HG03045 (cell line): ENCODE results near the gene HRH1.
"Not testable (repeated sequence)": the region's sequence is repeated elsewhere in the genome, so short reads cannot be mapped to it uniquely, and the experiment has no call there.

Experiments used
- ATAC-seq: cut with Tn5 transposase; IDR thresholded peaks from one replicate; pipeline ENCODE4 v1.9.1; 2021; ENCODE audit warnings: mild to moderate bottlenecking, moderate library complexity; ENCODE audit not compliant: unreplicated experiment

HRH1 gene

GRCh38 chr3:11238880-11239279 is 84.6 kb downstream of the HRH1 start:
- no peak for ATAC-seq

- ATAC-seq: no peak
These were observed 85.5 kb downstream of the HRH1 start for GRCh38 chr3:11239796-11240195.

- ATAC-seq: no peak
These were observed 86.2 kb downstream of the HRH1 start for GRCh38 chr3:11240496-11240895.

- ATAC-seq: no peak
These were observed 89.9 kb downstream of the HRH1 start for GRCh38 chr3:11244121-11244677.

- no peak for ATAC-seq
These were observed 91.0 kb downstream of the HRH1 start for GRCh38 chr3:11245276-11245675.

GRCh38 chr3:11245827-11246662 is 91.8 kb downstream of the HRH1 start:
- no peak for ATAC-seq

GRCh38 chr3:11246663-11246970 is 92.3 kb downstream of the HRH1 start:
- no peak for ATAC-seq

- no peak for ATAC-seq
These were observed 93.1 kb downstream of the HRH1 start for GRCh38 chr3:11247362-11247761.

GRCh38 chr3:11248596-11248995 is 94.3 kb downstream of the HRH1 start:
- ATAC-seq: no peak

- no peak for ATAC-seq
These were observed 96.9 kb downstream of the HRH1 start for GRCh38 chr3:11250902-11251806.

GRCh38 chr3:11251807-11252176 is 97.5 kb downstream of the HRH1 start:
- no peak for ATAC-seq

- ATAC-seq: no peak
These were observed 100.6 kb downstream of the HRH1 start for GRCh38 chr3:11254876-11255275.

- ATAC-seq: not testable (repeated sequence)
These were observed 101.2 kb downstream of the HRH1 start for GRCh38 chr3:11255537-11255936.

- ATAC-seq: no peak
These were observed 104.7 kb downstream of the HRH1 start for GRCh38 chr3:11258958-11259357.

GRCh38 chr3:11260460-11260859 is 106.2 kb downstream of the HRH1 start:
- ATAC-seq: no peak

GRCh38 chr3:11269007-11269406 is 114.7 kb downstream of the HRH1 start:
- ATAC-seq: no peak

GRCh38 chr3:11271986-11272904 is 118.0 kb downstream of the HRH1 start, which contains the start of gene ATG7:
Gene ATG7, plus strand, starts transcription at chr3:11272397. Its CDS starts 26,299 bp downstream, at chr3:11298696.
- peak; percentile 96 for ATAC-seq

- ATAC-seq: no peak
These were observed 118.7 kb downstream of the HRH1 start for GRCh38 chr3:11272906-11273574.

- ATAC-seq: no peak
These were observed 119.6 kb downstream of the HRH1 start for GRCh38 chr3:11273891-11274291.

- no peak for ATAC-seq
These were observed 120.4 kb downstream of the HRH1 start for GRCh38 chr3:11274566-11275142.
